ENCODE measurements around the gene CAMK4. TPM values are rescaled to one million over a fixed set of nuclear protein-coding genes. Genes with fewer than 3 reads are reported as not detected.

Gene CAMK4
- total and polyA plus RNA-seq, 2 experiments from 2014 or later, result 4.2 to 7.3 TPM

GRCh38 chr5:111383288-111383970, 159.2 kb downstream of the CAMK4 start:
- Histone ChIP-seq H3K79me2 (replicated peaks; ENCODE audit: insufficient read depth) (no peaks in the 10 kb centered on the region), H3K27me3 (ENCODE audit: insufficient read depth) (no peaks in the 10 kb centered on the region), H3K4me1 (ENCODE audit: insufficient read depth) (no peaks in the 10 kb centered on the region), H3F3A (replicated peaks; ENCODE audit: low read depth) (no peaks in the 10 kb centered on the region), H3K4me3 (no peak overlapping the region), H2AFZ (no peak overlapping the region), H3K36me3 (ENCODE audit: insufficient read depth) (no peaks in the 10 kb centered on the region), H3K4me2 (no peak overlapping the region), H3K27ac (ENCODE audit: low read depth) (no peak overlapping the region), H4K20me1 (replicated peaks; ENCODE audit: insufficient read depth) (no peaks in the 10 kb centered on the region), H3K9me2 (ENCODE audit: insufficient read depth) (no peaks in the 10 kb centered on the region)
- no peaks in the 10 kb centered on the region for H3K9me3 Mint-ChIP-seq
- ATAC-seq (no peak), DNase-seq (ENCODE audit: low spot score) (no peak)
- TF ChIP-seq CREB1 (CRISPR knock-in tag; IDR thresholded peaks at IDR 0.05; ENCODE audit: low read depth) (no peak), NANOG (IDR thresholded peaks at IDR 0.05; ENCODE audit: borderline replicate concordance) (no peak), POLR2AphosphoS5 (IDR thresholded peaks at IDR 0.05; ENCODE audit: low read depth) (no peak), ZNF114 (CRISPR knock-in tag; IDR thresholded peaks at IDR 0.05) (no peak), STAT1 (IDR thresholded peaks at IDR 0.05; ENCODE audit: unreplicated experiment) (no peak), EZH2 (IDR thresholded peaks at IDR 0.05; ENCODE audit: low read depth, unreplicated experiment) (no peak), EZH2phosphoT487 (IDR thresholded peaks at IDR 0.05; ENCODE audit: unreplicated experiment) (no peak), ZNF462 (CRISPR knock-in tag; IDR thresholded peaks at IDR 0.05) (no peak), JUNB (IDR thresholded peaks at IDR 0.05; ENCODE audit: unreplicated experiment) (no peak), REST (IDR thresholded peaks at IDR 0.05; ENCODE audit: unreplicated experiment) (no peak), ZNF331 (CRISPR knock-in tag; IDR thresholded peaks at IDR 0.05; ENCODE audit: low read depth) (no peak), CTCF (conservative IDR thresholded peaks at IDR 0.05; ENCODE audit: low read depth in 2 of 2) (no peak)
- TF ChIP-seq, protein P1, sequence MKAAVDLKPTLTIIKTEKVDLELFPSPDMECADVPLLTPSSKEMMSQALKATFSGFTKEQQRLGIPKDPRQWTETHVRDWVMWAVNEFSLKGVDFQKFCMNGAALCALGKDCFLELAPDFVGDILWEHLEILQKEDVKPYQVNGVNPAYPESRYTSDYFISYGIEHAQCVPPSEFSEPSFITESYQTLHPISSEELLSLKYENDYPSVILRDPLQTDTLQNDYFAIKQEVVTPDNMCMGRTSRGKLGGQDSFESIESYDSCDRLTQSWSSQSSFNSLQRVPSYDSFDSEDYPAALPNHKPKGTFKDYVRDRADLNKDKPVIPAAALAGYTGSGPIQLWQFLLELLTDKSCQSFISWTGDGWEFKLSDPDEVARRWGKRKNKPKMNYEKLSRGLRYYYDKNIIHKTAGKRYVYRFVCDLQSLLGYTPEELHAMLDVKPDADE (IDR thresholded peaks at IDR 0.05), result no peak
- H3K36me3 Mint-ChIP-seq (ENCODE audit: low read depth), result no peaks in the 10 kb centered on the region
- no peak overlapping the region for H3K4me3 Mint-ChIP-seq
- H3K4me1 Mint-ChIP-seq, result no peaks in the 10 kb centered on the region; the same call in 2 of the 3 replicates
- no peak overlapping the region for H3K27ac Mint-ChIP-seq
- H3K27me3 Mint-ChIP-seq (ENCODE audit: insufficient read depth, low read depth, poor library complexity), result no peaks in the 10 kb centered on the region
